Right lobe of liver (tissue), 4 donors: ENCODE measurements around the gene OR52I2.

Experiments used
- POLR2A ChIP-seq: fragments of 450-650 bp; IDR thresholded peaks from one replicate; pipeline ENCODE4 v1.6.1; 2017; ENCODE audit warnings: antibody characterized with exemption, mild to moderate bottlenecking
- TF ChIP-seq, protein P1 (sequence below), 4 donors: fragments of 200-600 bp in 3 of 4; fragments of 450-650 bp in 1 of 4; IDR thresholded peaks; one replicate each; pipeline versions ENCODE4 v1.5.1 to v1.8.0; 2016 to 2022; ENCODE audit warnings: antibody characterized with exemption in 4 of 4, mild to moderate bottlenecking in 2 of 4
- donor health status: DM: no; HTN: no; CAD: no.
- donor health status: DM: no; HTN: no; CAD: no.
- donor health status: DM: no; HTN: yes; CAD: no.

DNA sequence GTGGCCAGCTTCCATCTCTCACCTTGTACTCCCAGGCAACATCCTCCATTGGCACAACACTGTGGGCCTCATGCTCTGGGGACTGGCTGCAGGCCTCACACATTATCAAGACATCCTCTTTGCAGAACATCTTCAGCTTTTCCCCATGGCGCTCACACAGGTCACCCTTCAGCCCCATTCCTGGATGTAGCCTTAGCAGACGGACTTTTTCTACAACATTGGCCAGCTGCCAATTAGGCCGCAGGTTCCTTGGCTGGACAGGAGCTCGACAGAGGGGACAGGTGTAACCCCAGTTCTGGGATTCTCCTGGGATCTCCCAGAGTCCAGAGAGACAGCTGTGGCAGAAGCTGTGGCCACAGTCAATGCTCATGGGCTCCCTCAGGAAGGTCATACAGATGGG, 23.5 kb downstream of the OR52I2 start:
- TF ChIP-seq, protein P1, sequence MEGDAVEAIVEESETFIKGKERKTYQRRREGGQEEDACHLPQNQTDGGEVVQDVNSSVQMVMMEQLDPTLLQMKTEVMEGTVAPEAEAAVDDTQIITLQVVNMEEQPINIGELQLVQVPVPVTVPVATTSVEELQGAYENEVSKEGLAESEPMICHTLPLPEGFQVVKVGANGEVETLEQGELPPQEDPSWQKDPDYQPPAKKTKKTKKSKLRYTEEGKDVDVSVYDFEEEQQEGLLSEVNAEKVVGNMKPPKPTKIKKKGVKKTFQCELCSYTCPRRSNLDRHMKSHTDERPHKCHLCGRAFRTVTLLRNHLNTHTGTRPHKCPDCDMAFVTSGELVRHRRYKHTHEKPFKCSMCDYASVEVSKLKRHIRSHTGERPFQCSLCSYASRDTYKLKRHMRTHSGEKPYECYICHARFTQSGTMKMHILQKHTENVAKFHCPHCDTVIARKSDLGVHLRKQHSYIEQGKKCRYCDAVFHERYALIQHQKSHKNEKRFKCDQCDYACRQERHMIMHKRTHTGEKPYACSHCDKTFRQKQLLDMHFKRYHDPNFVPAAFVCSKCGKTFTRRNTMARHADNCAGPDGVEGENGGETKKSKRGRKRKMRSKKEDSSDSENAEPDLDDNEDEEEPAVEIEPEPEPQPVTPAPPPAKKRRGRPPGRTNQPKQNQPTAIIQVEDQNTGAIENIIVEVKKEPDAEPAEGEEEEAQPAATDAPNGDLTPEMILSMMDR (IDR thresholded peaks at IDR 0.05) = no peak
- no peak for TF ChIP-seq POLR2A
